Retinal pigment epithelial cell (primary cell): Measurements from ENCODE around the gene WNT9A.

Experiments used
- DNase-seq: peaks from one replicate; pipeline ENCODE4 v3.0.0-alpha.2; 2010; ENCODE audit warnings: low read depth
- H3K4me3 ChIP-seq: 2 replicates; pipeline ENCODE4 v1.5.1; 2011; ENCODE audit warnings: mild to moderate bottlenecking, low read length, control low read depth, moderate library complexity
- CTCF ChIP-seq: conservative IDR thresholded peaks from 2 replicates; pipeline ENCODE4 v1.5.1; 2011; ENCODE audit warnings: low read depth, low read length, control low read depth, inconsistent platforms

WNT9A gene

GRCh38 chr1:227900571-227901051, 47.1 kb downstream of the WNT9A start:
- no peak for TF ChIP-seq CTCF
- DNase-seq, result no peak
- no peak overlapping the region for H3K4me3 ChIP-seq

- TF ChIP-seq CTCF, result no peak
- H3K4me3 ChIP-seq, result no peak overlapping the region
- DNase-seq, result no peak
These were observed 47.8 kb downstream of the WNT9A start for GRCh38 chr1:227899820-227900449.

- TF ChIP-seq CTCF, result no peak
- no peak for DNase-seq
- no peak overlapping the region for H3K4me3 ChIP-seq
These were observed 48.5 kb downstream of the WNT9A start for GRCh38 chr1:227899141-227899819.

- no peak for DNase-seq
- TF ChIP-seq CTCF, result no peak
- H3K4me3 ChIP-seq, result no peak overlapping the region
These were observed 49.1 kb downstream of the WNT9A start for GRCh38 chr1:227898502-227899140.

GRCh38 chr1:227897704-227898438, 49.9 kb downstream of the WNT9A start:
- TF ChIP-seq CTCF, result no peak
- no peak for DNase-seq
- no peak overlapping the region for H3K4me3 ChIP-seq

- no peak for TF ChIP-seq CTCF
- H3K4me3 ChIP-seq, result no peak overlapping the region
- no peak for DNase-seq
These were observed 50.7 kb downstream of the WNT9A start for GRCh38 chr1:227896710-227897655.
